RWPE2 (cell line): ENCODE measurements around the gene TIMM17A.
"Not testable (repeated sequence)": the region's sequence is repeated elsewhere in the genome, so short reads cannot be mapped to it uniquely, and the experiment has no call there.

Source experiments
- ATAC-seq: fragments of 200-7000 bp; cut with Tn5 transposase; 3 replicates; pipeline ENCODE4 v1.9.1; 2021; ENCODE audit warnings: low read depth
- DNase-seq: peaks from one replicate; pipeline ENCODE4 v3.0.0-alpha.2; 2020; ENCODE audit warnings: low spot score
- H3K27ac ChIP-seq: fragments of 450-650 bp; 2 replicates; pipeline ENCODE4 v1.5.1; 2017; ENCODE audit warnings: mild to moderate bottlenecking; ENCODE audit not compliant: poor library complexity, severe bottlenecking
- H3K27me3 ChIP-seq: fragments of 250-450 bp; sonication (Bioruptor Pico); 2 replicates; pipeline ENCODE4 v1.5.1; 2021; ENCODE audit warnings: mild to moderate bottlenecking, moderate library complexity; ENCODE audit not compliant: insufficient read depth, poor library complexity, severe bottlenecking
- H3K36me3 ChIP-seq: fragments of 250-450 bp; sonication (Bioruptor Pico); 2 replicates; pipeline ENCODE4 v1.5.1; 2020; ENCODE audit warnings: low read depth, mild to moderate bottlenecking, moderate library complexity
- H3K4me1 ChIP-seq: fragments of 250-450 bp; sonication (Bioruptor Pico); 2 replicates; pipeline ENCODE4 v1.5.1; 2021; ENCODE audit warnings: mild to moderate bottlenecking, moderate library complexity; ENCODE audit not compliant: insufficient read depth, poor library complexity, severe bottlenecking
- H3K4me3 ChIP-seq: fragments of 250-450 bp; sonication (Bioruptor Pico); 2 replicates; pipeline ENCODE4 v1.5.1; 2021; ENCODE audit warnings: mild to moderate bottlenecking, moderate library complexity; ENCODE audit not compliant: severe bottlenecking
- H3K9me3 ChIP-seq: fragments of 250-450 bp; sonication (Bioruptor Pico); 2 replicates; pipeline ENCODE4 v1.5.1; 2021; ENCODE audit warnings: mild to moderate bottlenecking, moderate library complexity; ENCODE audit not compliant: severe bottlenecking
- CTCF ChIP-seq: fragments of 450-650 bp; IDR thresholded peaks from one replicate; pipeline ENCODE4 v1.5.1; 2017; ENCODE audit warnings: mild to moderate bottlenecking, moderate library complexity; ENCODE audit not compliant: poor library complexity, severe bottlenecking

The TIMM17A gene

DNA sequence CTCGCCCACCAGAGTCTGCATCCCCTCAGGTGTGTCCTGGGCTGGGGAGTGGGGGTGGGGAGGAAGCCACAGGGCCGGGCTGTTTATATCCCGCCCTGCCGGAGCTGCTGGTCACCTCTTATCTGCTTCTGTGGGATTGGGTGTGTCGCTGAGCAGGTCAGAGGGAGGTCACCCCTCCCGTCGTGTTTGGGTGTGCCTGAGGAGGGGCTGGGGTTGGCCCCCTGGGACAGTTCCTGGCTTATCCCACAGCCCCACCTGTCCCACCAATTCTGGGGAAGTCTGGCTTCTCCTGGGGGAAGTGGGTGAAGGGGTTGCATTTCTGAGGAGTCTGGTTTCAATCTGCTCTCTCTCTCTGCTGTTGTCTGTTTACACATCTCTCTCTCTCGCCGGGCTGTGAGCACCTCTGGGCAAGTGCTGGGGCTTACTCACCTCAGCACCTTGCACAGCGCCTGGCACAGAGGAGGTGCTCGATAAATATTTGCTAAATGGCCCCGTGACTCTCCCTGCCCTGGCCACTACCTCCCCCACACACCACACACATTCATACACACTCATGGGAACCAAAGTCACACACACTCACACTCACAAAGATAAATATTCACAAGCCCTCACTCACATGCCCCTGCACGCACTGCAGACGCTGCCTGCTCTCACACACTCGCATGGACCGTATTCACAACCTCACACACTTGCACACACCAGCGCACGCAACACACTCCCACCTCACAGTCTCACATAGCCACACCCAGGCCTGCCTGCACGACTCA lies 63.3 kb downstream of the TIMM17A start:
- no peaks in the 10 kb centered on the region for H3K9me3 ChIP-seq
- H3K27ac ChIP-seq: peak overlapping the region; percentile 27
- ATAC-seq (peak; percentile 80), DNase-seq (peak; percentile 82)
- peaks cover 64% of the 10 kb centered on the region for H3K4me1 ChIP-seq
- H3K4me3 ChIP-seq: no peak overlapping the region
- H3K27me3 ChIP-seq: no peaks in the 10 kb centered on the region
- H3K36me3 ChIP-seq: no peaks in the 10 kb centered on the region
- no peak for TF ChIP-seq CTCF

DNA sequence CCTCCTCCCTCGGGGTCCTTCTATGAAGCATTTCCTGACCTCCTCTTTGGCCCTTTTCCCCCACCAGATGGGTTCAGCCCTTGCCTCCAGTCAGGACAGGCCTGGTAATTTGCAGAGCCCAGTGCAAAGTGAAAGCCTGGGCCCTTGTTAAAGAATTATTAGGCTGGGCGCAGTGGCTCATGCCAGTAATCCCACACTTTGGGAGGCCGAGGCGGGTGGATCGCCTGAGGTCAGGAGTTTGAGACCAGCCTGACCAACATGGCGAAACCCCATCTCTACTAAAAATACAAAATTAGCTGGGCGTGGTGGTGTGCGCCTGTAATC lies 63.9 kb downstream of the TIMM17A start:
- not testable (repeated sequence) for H3K4me3 ChIP-seq, H3K9me3 ChIP-seq, H3K36me3 ChIP-seq, DNase-seq, H3K27me3 ChIP-seq
- Histone ChIP-seq H3K4me1 (peaks cover 61% of the 10 kb centered on the region), H3K27ac (peak overlapping the region; percentile 27)
- ATAC-seq: peak; percentile 16; the same call in 2 of the 3 replicates
